Measurements from ENCODE around the gene CHAD. TPM values are rescaled to one million over a fixed set of nuclear protein-coding genes. Genes with fewer than 3 reads are reported as not detected.
"Not testable (repeated sequence)": the region's sequence is repeated elsewhere in the genome, so short reads cannot be mapped to it uniquely, and the experiment has no call there.

The CHAD gene
- total RNA-seq, 2 donors from 2014 or later: not detected

- no peaks in the 10 kb centered on the region for H3K9me3 Mint-ChIP-seq
- peak overlapping the region in 1 of 2 donors; percentile 95 for H3K27ac Mint-ChIP-seq
- H3K36me3 Mint-ChIP-seq: peaks cover 0 to 2% of the 10 kb centered on the region in 2 donors
- ATAC-seq: no peak
- DNase-seq (ENCODE audit: low spot score in 2 of 2): no peak
These were observed 11.6 kb upstream of the CHAD start for GRCh38 chr17:50480142-50480764.

GRCh38 chr17:50479522-50480141, 11.0 kb upstream of the CHAD start:
- peak overlapping the region; percentile 30 to 95 for H3K27ac Mint-ChIP-seq
- no peaks in the 10 kb centered on the region for H3K9me3 Mint-ChIP-seq
- peak; percentile 32 to 41 for ATAC-seq
- peak in 1 of 2 donors; percentile 57 for DNase-seq (ENCODE audit: low spot score in 2 of 2)
- no peaks in the 10 kb centered on the region for H3K36me3 Mint-ChIP-seq

GRCh38 chr17:50478391-50479381, 10.0 kb upstream of the CHAD start, which contains the start of gene RSAD1:
TSS of gene RSAD1 (plus strand) at chr17:50478860. CDS start at chr17:50478885, 25 bp downstream.
- Mint-ChIP-seq H3K36me3 (no peaks in the 10 kb centered on the region), H3K9me3 (no peaks in the 10 kb centered on the region), H3K27ac (peak within 1 kb of the TSS; percentile 92 to 95)
- ATAC-seq (peak; percentile 90 to 95), DNase-seq (ENCODE audit: low spot score in 2 of 2) (peak; percentile 83 to 89)

- ATAC-seq: no peak
- Mint-ChIP-seq H3K36me3 (no peaks in the 10 kb centered on the region), H3K27ac (peak overlapping the region; percentile 92 to 95), H3K9me3 (no peaks in the 10 kb centered on the region)
- DNase-seq (ENCODE audit: low spot score in 2 of 2): peak in 1 of 2 donors; percentile 45
These were observed 9.3 kb upstream of the CHAD start for GRCh38 chr17:50477976-50478375.

GRCh38 chr17:50476545-50477315, 8.1 kb upstream of the CHAD start:
- Mint-ChIP-seq H3K9me3 (no peaks in the 10 kb centered on the region), H3K27ac (no peak overlapping the region)
- ATAC-seq: no peak

GRCh38 chr17:50475775-50476544, 7.3 kb upstream of the CHAD start:
- not testable (repeated sequence) for H3K9me3 Mint-ChIP-seq; ATAC-seq; H3K27ac Mint-ChIP-seq; DNase-seq (ENCODE audit: low spot score in 2 of 2); H3K36me3 Mint-ChIP-seq

More at GRCh38 chr17:50476545-50477315, 8.1 kb upstream of the CHAD start:
- no peak for DNase-seq (ENCODE audit: low spot score in 2 of 2)
- no peaks in the 10 kb centered on the region for H3K36me3 Mint-ChIP-seq

GRCh38 chr17:50475362-50475761, 6.7 kb upstream of the CHAD start:
- ATAC-seq (no peak), DNase-seq (ENCODE audit: low spot score in 2 of 2) (no peak)
- Mint-ChIP-seq H3K36me3 (no peaks in the 10 kb centered on the region), H3K27ac (no peak overlapping the region), H3K9me3 (no peaks in the 10 kb centered on the region)

GRCh38 chr17:50474523-50474922, 5.8 kb upstream of the CHAD start:
- H3K9me3 Mint-ChIP-seq: no peaks in the 10 kb centered on the region
- H3K27ac Mint-ChIP-seq: no peak overlapping the region
- H3K36me3 Mint-ChIP-seq: no peaks in the 10 kb centered on the region
- ATAC-seq (no peak), DNase-seq (ENCODE audit: low spot score in 2 of 2) (no peak)

- DNase-seq (ENCODE audit: low spot score in 2 of 2): no peak
- Mint-ChIP-seq H3K9me3 (no peaks in the 10 kb centered on the region), H3K27ac (no peak overlapping the region), H3K36me3 (no peaks in the 10 kb centered on the region)
- no peak for ATAC-seq
These were observed 5.2 kb upstream of the CHAD start for GRCh38 chr17:50473901-50474300.

GRCh38 chr17:50472761-50473161, 4.1 kb upstream of the CHAD start:
- not testable (repeated sequence) for ATAC-seq; H3K36me3 Mint-ChIP-seq; DNase-seq (ENCODE audit: low spot score in 2 of 2); H3K27ac Mint-ChIP-seq; H3K9me3 Mint-ChIP-seq

GRCh38 chr17:50472286-50472685, 3.6 kb upstream of the CHAD start:
- DNase-seq (ENCODE audit: low spot score in 2 of 2) (no peak), ATAC-seq (no peak)
- H3K27ac Mint-ChIP-seq: no peak overlapping the region
- no peaks in the 10 kb centered on the region for H3K36me3 Mint-ChIP-seq
- H3K9me3 Mint-ChIP-seq: no peaks in the 10 kb centered on the region

GRCh38 chr17:50471009-50471905, 2.6 kb upstream of the CHAD start:
- Mint-ChIP-seq H3K36me3 (no peaks in the 10 kb centered on the region), H3K9me3 (no peaks in the 10 kb centered on the region), H3K27ac (no peak overlapping the region)
- DNase-seq (ENCODE audit: low spot score in 2 of 2) (no peak), ATAC-seq (no peak)

- no peak for ATAC-seq
- no peaks in the 10 kb centered on the region for H3K36me3 Mint-ChIP-seq
- no peak for DNase-seq (ENCODE audit: low spot score in 2 of 2)
- H3K9me3 Mint-ChIP-seq: no peaks in the 10 kb centered on the region
- no peak overlapping the region for H3K27ac Mint-ChIP-seq
These were observed 1.7 kb upstream of the CHAD start for GRCh38 chr17:50470426-50470825.

- Mint-ChIP-seq H3K9me3 (no peaks in the 10 kb centered on the region), H3K36me3 (no peaks in the 10 kb centered on the region), H3K27ac (no peak overlapping the region)
- ATAC-seq (no peak), DNase-seq (ENCODE audit: low spot score in 2 of 2) (no peak)
These were observed 1.1 kb upstream of the CHAD start for GRCh38 chr17:50469671-50470305.
